ENCODE results near the gene CPNE2. TPM values are rescaled to one million over a fixed set of nuclear protein-coding genes. Genes with fewer than 3 reads are reported as not detected.
"Not testable (repeated sequence)": the region's sequence is repeated elsewhere in the genome, so short reads cannot be mapped to it uniquely, and the experiment has no call there.

The CPNE2 gene
- total RNA-seq, 1 experiment from 2014 or later, result 14.5 TPM

GRCh38 chr16:57096192-57096591 is 3.8 kb downstream of the CPNE2 start:
- no peak for DNase-seq
- peaks cover 13% of the 10 kb centered on the region for H3K4me1 ChIP-seq (ENCODE audit: insufficient read depth, low read length)
- H3K9me3 ChIP-seq (ENCODE audit: low read length), result no peaks in the 10 kb centered on the region
- H3K4me2 ChIP-seq (ENCODE audit: low read length), result no peak overlapping the region
- no peaks in the 10 kb centered on the region for H3K9me2 ChIP-seq (replicated peaks; ENCODE audit: low read length)
- ATAC-seq, result no peak
- no peak overlapping the region for H2AFZ ChIP-seq (ENCODE audit: low read length)
- ChIA-PET POLR2A (ENCODE audit: unreplicated experiment) (no interaction called here), CTCF (no interaction called here)
- H4K20me1 ChIP-seq (ENCODE audit: low read length), result no peaks in the 10 kb centered on the region
- H3F3A ChIP-seq (ENCODE audit: low read length, unreplicated experiment), result no peaks in the 10 kb centered on the region
- H3K36me3 ChIP-seq (ENCODE audit: low read depth, low read length), result no peaks in the 10 kb centered on the region
- no peaks in the 10 kb centered on the region for H3K27me3 ChIP-seq (ENCODE audit: low read length)
- H3K79me2 ChIP-seq (ENCODE audit: low read length), result no peaks in the 10 kb centered on the region
- intact Hi-C loops (cut with micrococcal nuclease), result no loop called here
- no peak overlapping the region for H3K4me3 ChIP-seq (ENCODE audit: low read length)
- BruUV-seq (replicated peaks), result no TSS peak
- TF ChIP-seq CTCF (conservative IDR thresholded peaks at IDR 0.05; ENCODE audit: low read depth, low read length) (no peak), EZH2 (IDR thresholded peaks at IDR 0.05; ENCODE audit: low read length, unreplicated experiment) (no peak), EZH2phosphoT487 (IDR thresholded peaks at IDR 0.05; ENCODE audit: borderline replicate concordance, low read length) (no peak)
- H3K27ac ChIP-seq (ENCODE audit: low read length), result no peak overlapping the region
- H3K9ac ChIP-seq (ENCODE audit: low read length), result no peak overlapping the region

- Histone ChIP-seq H3K27me3 (ENCODE audit: low read length) (no peaks in the 10 kb centered on the region), H4K20me1 (ENCODE audit: low read length) (no peaks in the 10 kb centered on the region), H2AFZ (ENCODE audit: low read length) (no peak overlapping the region), H3K9me3 (ENCODE audit: low read length) (no peaks in the 10 kb centered on the region), H3K4me3 (ENCODE audit: low read length) (no peak overlapping the region), H3K4me1 (ENCODE audit: insufficient read depth, low read length) (peaks cover 8% of the 10 kb centered on the region), H3K9me2 (replicated peaks; ENCODE audit: low read length) (no peaks in the 10 kb centered on the region), H3K36me3 (ENCODE audit: low read depth, low read length) (no peaks in the 10 kb centered on the region), H3F3A (ENCODE audit: low read length, unreplicated experiment) (no peaks in the 10 kb centered on the region), H3K9ac (ENCODE audit: low read length) (no peak overlapping the region), H3K27ac (ENCODE audit: low read length) (no peak overlapping the region), H3K79me2 (ENCODE audit: low read length) (no peaks in the 10 kb centered on the region), H3K4me2 (ENCODE audit: low read length) (no peak overlapping the region)
- no TSS peak for BruUV-seq (replicated peaks)
- ChIA-PET POLR2A (ENCODE audit: unreplicated experiment) (no interaction called here), CTCF (no interaction called here)
- DNase-seq (no peak), ATAC-seq (no peak)
- no peak for TF ChIP-seq EZH2phosphoT487 (IDR thresholded peaks at IDR 0.05; ENCODE audit: borderline replicate concordance, low read length)
- no peak for TF ChIP-seq CTCF (conservative IDR thresholded peaks at IDR 0.05; ENCODE audit: low read depth, low read length)
- TF ChIP-seq EZH2 (IDR thresholded peaks at IDR 0.05; ENCODE audit: low read length, unreplicated experiment), result no peak
- intact Hi-C loops (cut with micrococcal nuclease), result no loop called here
These were observed 4.4 kb downstream of the CPNE2 start for GRCh38 chr16:57096793-57097192.

- no peaks in the 10 kb centered on the region for H3K9me3 ChIP-seq (ENCODE audit: low read length)
- H3K4me2 ChIP-seq (ENCODE audit: low read length), result no peak overlapping the region
- no peak overlapping the region for H3K27ac ChIP-seq (ENCODE audit: low read length)
- no peaks in the 10 kb centered on the region for H3K36me3 ChIP-seq (ENCODE audit: low read depth, low read length)
- no peak for ATAC-seq
- POLR2A ChIA-PET (ENCODE audit: unreplicated experiment), result no interaction called here
- 0 out of 2 replicates have a peak, but pooled peaks cover 7% of the 10 kb centered on the region for H3K4me1 ChIP-seq (ENCODE audit: insufficient read depth, low read length)
- no peak overlapping the region for H3K4me3 ChIP-seq (ENCODE audit: low read length)
- H3F3A ChIP-seq (ENCODE audit: low read length, unreplicated experiment), result no peaks in the 10 kb centered on the region
- no peaks in the 10 kb centered on the region for H4K20me1 ChIP-seq (ENCODE audit: low read length)
- no TSS peak for BruUV-seq (replicated peaks)
- intact Hi-C loops (cut with micrococcal nuclease), result no loop called here
- H3K9ac ChIP-seq (ENCODE audit: low read length), result no peak overlapping the region
- no peaks in the 10 kb centered on the region for H3K27me3 ChIP-seq (ENCODE audit: low read length)
- H3K9me2 ChIP-seq (replicated peaks; ENCODE audit: low read length), result no peaks in the 10 kb centered on the region
- H3K79me2 ChIP-seq (ENCODE audit: low read length), result no peaks in the 10 kb centered on the region
- DNase-seq, result no peak
- no peak for TF ChIP-seq EZH2phosphoT487 (IDR thresholded peaks at IDR 0.05; ENCODE audit: borderline replicate concordance, low read length)
- no peak for TF ChIP-seq EZH2 (IDR thresholded peaks at IDR 0.05; ENCODE audit: low read length, unreplicated experiment)
- no peak for TF ChIP-seq CTCF (conservative IDR thresholded peaks at IDR 0.05; ENCODE audit: low read depth, low read length)
- H2AFZ ChIP-seq (ENCODE audit: low read length), result no peak overlapping the region
- CTCF ChIA-PET, result no interaction called here
These were observed 5.9 kb downstream of the CPNE2 start for GRCh38 chr16:57098188-57098841.

- POLR2A ChIA-PET (ENCODE audit: unreplicated experiment); H2AFZ ChIP-seq (ENCODE audit: low read length); H3K27ac ChIP-seq (ENCODE audit: low read length); BruUV-seq (replicated peaks); ATAC-seq; H3K4me1 ChIP-seq (ENCODE audit: insufficient read depth, low read length); H3F3A ChIP-seq (ENCODE audit: low read length, unreplicated experiment); H3K27me3 ChIP-seq (ENCODE audit: low read length); H3K79me2 ChIP-seq (ENCODE audit: low read length); H3K9ac ChIP-seq (ENCODE audit: low read length); CTCF ChIA-PET; H3K36me3 ChIP-seq (ENCODE audit: low read depth, low read length); H3K9me3 ChIP-seq (ENCODE audit: low read length); intact Hi-C loops (cut with micrococcal nuclease); H4K20me1 ChIP-seq (ENCODE audit: low read length); H3K9me2 ChIP-seq (replicated peaks; ENCODE audit: low read length); H3K4me2 ChIP-seq (ENCODE audit: low read length); H3K4me3 ChIP-seq (ENCODE audit: low read length): not testable (repeated sequence)
- peak; percentile 16 for DNase-seq
These were observed 7.6 kb downstream of the CPNE2 start for GRCh38 chr16:57099965-57100364.
